ENCODE results near the gene OR7C2. TPM values are rescaled to one million over a fixed set of nuclear protein-coding genes. Genes with fewer than 3 reads are reported as not detected.
"Not testable (repeated sequence)": the region's sequence is repeated elsewhere in the genome, so short reads cannot be mapped to it uniquely, and the experiment has no call there.

Gene OR7C2
- total RNA-seq, 2 donors from 2014 or later = not detected

- no peaks in the 10 kb centered on the region for H3K27me3 Mint-ChIP-seq (ENCODE audit: insufficient read depth)
- H3K9me3 ChIP-seq (ENCODE audit: control insufficient read depth, low read length) = peaks cover 37% of the 10 kb centered on the region
- no peak for TF ChIP-seq CTCF (conservative IDR thresholded peaks at IDR 0.05)
- no peak for DNase-seq
- H3K9ac ChIP-seq (ENCODE audit: extremely low read depth, low read length, poor library complexity, severe bottlenecking) = no peak overlapping the region
- no peak overlapping the region for H3K27ac ChIP-seq (ENCODE audit: low read depth, low read length)
- no peak overlapping the region for H3K4me3 Mint-ChIP-seq
- no peaks in the 10 kb centered on the region for H3K27me3 ChIP-seq (ENCODE audit: control insufficient read depth, insufficient read depth, low read length, poor library complexity, severe bottlenecking)
- H3K9me3 Mint-ChIP-seq = peaks cover 69% of the 10 kb centered on the region
- H3K4me3 ChIP-seq (ENCODE audit: low read length) = no peak overlapping the region
- H3K4me1 ChIP-seq (ENCODE audit: control insufficient read depth, insufficient read depth, low read length) = no peaks in the 10 kb centered on the region
- no peak overlapping the region for H3K27ac Mint-ChIP-seq
- no peaks in the 10 kb centered on the region for H3K36me3 ChIP-seq (ENCODE audit: control insufficient read depth, insufficient read depth, low read length)
- no peaks in the 10 kb centered on the region for H3K4me1 Mint-ChIP-seq
- no peaks in the 10 kb centered on the region for H3K36me3 Mint-ChIP-seq (ENCODE audit: low read depth)
- WGBS, 2 experiments (ENCODE audit: insufficient coverage in 1 of 2, insufficient read length in 1 of 2) = 66 to 70% methylated on average over 5 to 6 of the region's 6 CpGs
Observed at GRCh38 chr19:14940266-14940665, 1.0 kb upstream of the OR7C2 start.

DNA sequence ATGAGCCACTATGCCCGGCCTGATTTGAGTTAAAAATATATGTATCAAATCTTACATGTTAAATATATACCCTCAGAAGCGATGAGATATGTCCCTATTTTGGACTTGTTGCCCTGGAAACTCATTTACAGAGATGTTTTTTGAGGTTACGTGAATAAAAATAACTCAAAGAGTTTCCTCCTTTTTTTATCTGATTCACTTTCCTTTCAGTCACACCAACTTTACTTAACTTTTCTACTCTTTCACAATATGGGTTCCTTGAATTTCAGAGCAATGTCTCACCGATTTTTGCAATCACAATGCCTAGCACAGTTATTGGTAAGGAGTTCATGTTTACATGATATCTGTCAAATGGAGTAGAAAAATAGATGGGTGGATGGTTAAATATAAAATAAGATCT lies 2.3 kb downstream of the OR7C2 start:
- Histone ChIP-seq H3K36me3 (ENCODE audit: control insufficient read depth, insufficient read depth, low read length) (no peaks in the 10 kb centered on the region), H3K27me3 (ENCODE audit: control insufficient read depth, insufficient read depth, low read length, poor library complexity, severe bottlenecking) (no peaks in the 10 kb centered on the region), H3K9ac (ENCODE audit: extremely low read depth, low read length, poor library complexity, severe bottlenecking) (no peak overlapping the region), H3K4me1 (ENCODE audit: control insufficient read depth, insufficient read depth, low read length) (no peaks in the 10 kb centered on the region), H3K9me3 (ENCODE audit: control insufficient read depth, low read length) (peaks cover 39% of the 10 kb centered on the region), H3K27ac (ENCODE audit: low read depth, low read length) (no peak overlapping the region), H3K4me3 (ENCODE audit: low read length) (no peak overlapping the region)
- no peak overlapping the region for H3K27ac Mint-ChIP-seq
- H3K4me3 Mint-ChIP-seq = no peak overlapping the region
- no peaks in the 10 kb centered on the region for H3K36me3 Mint-ChIP-seq (ENCODE audit: low read depth)
- WGBS, 2 experiments (ENCODE audit: insufficient coverage in 1 of 2, insufficient read length in 1 of 2) = 50 to 75% methylated on average over 1 to 3 of the region's 4 CpGs
- no peak for TF ChIP-seq CTCF (conservative IDR thresholded peaks at IDR 0.05)
- DNase-seq = no peak
- H3K4me1 Mint-ChIP-seq = no peaks in the 10 kb centered on the region
- peaks cover 73% of the 10 kb centered on the region for H3K9me3 Mint-ChIP-seq
- no peaks in the 10 kb centered on the region for H3K27me3 Mint-ChIP-seq (ENCODE audit: insufficient read depth)

DNA sequence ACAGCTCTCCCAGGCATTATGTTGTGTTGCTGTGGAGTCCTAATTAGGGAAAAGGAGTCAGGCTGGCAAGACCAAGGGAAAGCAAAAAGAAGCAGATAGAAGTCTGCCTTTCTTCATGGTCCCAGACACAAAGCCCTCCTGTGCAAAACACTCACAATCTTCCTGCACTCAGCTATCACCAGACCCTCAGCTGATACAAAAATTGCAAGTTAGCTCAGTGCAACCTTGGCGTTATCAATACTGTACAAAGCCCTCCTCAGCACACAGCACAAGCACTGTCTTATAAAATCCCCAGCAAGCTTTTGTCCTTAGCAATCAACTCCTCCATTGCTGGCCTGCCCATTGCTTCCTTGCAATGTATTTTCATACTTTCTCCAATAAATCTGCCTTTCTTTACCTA lies 3.2 kb downstream of the OR7C2 start:
- H3K36me3 Mint-ChIP-seq (ENCODE audit: low read depth) = no peaks in the 10 kb centered on the region
- TF ChIP-seq CTCF (conservative IDR thresholded peaks at IDR 0.05) = no peak
- H3K27me3 ChIP-seq (ENCODE audit: control insufficient read depth, insufficient read depth, low read length, poor library complexity, severe bottlenecking) = no peaks in the 10 kb centered on the region
- no peak overlapping the region for H3K27ac ChIP-seq (ENCODE audit: low read depth, low read length)
- no peak overlapping the region for H3K9ac ChIP-seq (ENCODE audit: extremely low read depth, low read length, poor library complexity, severe bottlenecking)
- no peaks in the 10 kb centered on the region for H3K4me1 ChIP-seq (ENCODE audit: control insufficient read depth, insufficient read depth, low read length)
- peaks cover 35% of the 10 kb centered on the region for H3K9me3 ChIP-seq (ENCODE audit: control insufficient read depth, low read length)
- no peak for DNase-seq
- no peak overlapping the region for H3K4me3 ChIP-seq (ENCODE audit: low read length)
- no peak overlapping the region for H3K4me3 Mint-ChIP-seq
- no peaks in the 10 kb centered on the region for H3K36me3 ChIP-seq (ENCODE audit: control insufficient read depth, insufficient read depth, low read length)
- H3K27me3 Mint-ChIP-seq (ENCODE audit: insufficient read depth) = no peaks in the 10 kb centered on the region
- no peaks in the 10 kb centered on the region for H3K4me1 Mint-ChIP-seq
- H3K9me3 Mint-ChIP-seq = peaks cover 69% of the 10 kb centered on the region
- H3K27ac Mint-ChIP-seq = no peak overlapping the region
- WGBS, 2 experiments (ENCODE audit: insufficient coverage in 1 of 2, insufficient read length in 1 of 2) = 70 to 71% methylated on average over 1 of the region's 1 CpG

GRCh38 chr19:14949413-14949812 lies 8.1 kb downstream of the OR7C2 start:
- H3K27ac Mint-ChIP-seq; H3K4me1 ChIP-seq (ENCODE audit: control insufficient read depth, insufficient read depth, low read length); H3K27ac ChIP-seq (ENCODE audit: low read depth, low read length); H3K4me3 ChIP-seq (ENCODE audit: low read length); H3K36me3 ChIP-seq (ENCODE audit: control insufficient read depth, insufficient read depth, low read length); DNase-seq; H3K27me3 ChIP-seq (ENCODE audit: control insufficient read depth, insufficient read depth, low read length, poor library complexity, severe bottlenecking); H3K4me3 Mint-ChIP-seq; H3K27me3 Mint-ChIP-seq (ENCODE audit: insufficient read depth); H3K36me3 Mint-ChIP-seq (ENCODE audit: low read depth); H3K9ac ChIP-seq (ENCODE audit: extremely low read depth, low read length, poor library complexity, severe bottlenecking); H3K4me1 Mint-ChIP-seq: not testable (repeated sequence)
- peaks cover 70% of the 10 kb centered on the region for H3K9me3 Mint-ChIP-seq
- WGBS, 2 experiments (ENCODE audit: insufficient coverage in 1 of 2, insufficient read length in 1 of 2) = 45 to 84% methylated on average over 2 to 10 of the region's 10 CpGs
- H3K9me3 ChIP-seq (ENCODE audit: control insufficient read depth, low read length) = peaks cover 27% of the 10 kb centered on the region
